Smooth muscle cell of the brain vasculature (primary cell): ENCODE results near the gene PRKG1.
"Not testable (repeated sequence)": the region's sequence is repeated elsewhere in the genome, so short reads cannot be mapped to it uniquely, and the experiment has no call there.

Experiments
- DNase-seq: peaks from one replicate; pipeline ENCODE4 v3.0.0-alpha.2; 2012; ENCODE audit warnings: low read depth, low spot score

The PRKG1 gene

DNA sequence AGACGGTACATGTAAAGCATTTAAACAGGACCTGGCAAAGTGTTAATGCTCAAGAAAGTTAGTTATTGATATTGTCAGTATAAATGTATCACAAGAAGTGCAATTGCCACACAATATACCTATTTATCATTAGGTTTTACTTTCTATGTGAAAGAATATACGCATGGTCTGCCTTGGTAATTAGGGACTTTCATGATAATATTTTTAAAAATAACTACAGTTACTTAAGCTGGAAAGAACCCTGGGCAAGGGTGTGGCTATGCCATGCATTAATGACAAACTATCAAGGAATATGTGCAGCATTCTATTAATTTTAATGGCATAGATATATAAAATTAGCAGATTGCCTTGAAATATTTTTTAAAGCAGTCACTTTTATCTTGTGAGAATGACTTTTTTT lies 433.9 kb downstream of the PRKG1 start:
- no peak for DNase-seq

GRCh38 chr10:51510231-51510630 lies 435.9 kb downstream of the PRKG1 start:
- DNase-seq, result no peak

GRCh38 chr10:51521605-51522004 lies 447.3 kb downstream of the PRKG1 start:
- no peak for DNase-seq

GRCh38 chr10:51522858-51523257 lies 448.6 kb downstream of the PRKG1 start:
- no peak for DNase-seq

- no peak for DNase-seq
These were observed 449.2 kb downstream of the PRKG1 start for GRCh38 chr10:51523440-51523839.

- DNase-seq, result no peak
These were observed 449.8 kb downstream of the PRKG1 start for GRCh38 chr10:51524041-51524440.

DNA sequence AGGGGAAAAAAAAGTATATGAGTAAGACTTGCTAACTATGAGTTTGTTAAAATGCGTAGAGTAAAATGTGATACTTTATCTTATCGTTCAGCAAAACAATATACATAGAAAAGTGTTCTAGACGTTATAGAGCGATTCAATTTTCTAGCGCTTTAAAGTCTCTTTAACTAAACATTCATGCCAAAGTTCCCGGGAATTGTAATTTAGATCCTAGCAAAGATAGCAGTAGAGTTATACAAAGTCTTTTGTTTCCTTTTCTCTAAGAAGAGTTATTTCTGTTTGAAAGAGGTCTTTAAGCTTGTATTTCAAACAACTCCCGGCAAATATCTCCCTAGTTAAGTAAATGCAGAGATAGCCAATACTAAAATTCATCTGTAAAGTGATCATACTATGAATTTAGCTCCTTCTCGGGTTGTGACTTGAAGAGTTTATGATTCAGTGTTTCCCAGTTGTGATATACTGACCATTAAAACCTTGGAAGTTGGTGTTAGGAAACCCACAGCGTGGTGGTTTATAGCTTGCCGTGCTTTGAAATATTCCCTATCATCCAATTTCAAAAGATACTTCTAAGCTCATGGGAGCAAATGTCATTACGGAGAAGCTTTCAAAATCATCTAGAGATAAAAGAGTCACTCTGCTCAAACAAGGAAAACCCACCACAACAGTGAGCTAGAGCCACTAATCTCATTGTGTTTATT lies 453.4 kb downstream of the PRKG1 start:
- DNase-seq, result no peak

DNA sequence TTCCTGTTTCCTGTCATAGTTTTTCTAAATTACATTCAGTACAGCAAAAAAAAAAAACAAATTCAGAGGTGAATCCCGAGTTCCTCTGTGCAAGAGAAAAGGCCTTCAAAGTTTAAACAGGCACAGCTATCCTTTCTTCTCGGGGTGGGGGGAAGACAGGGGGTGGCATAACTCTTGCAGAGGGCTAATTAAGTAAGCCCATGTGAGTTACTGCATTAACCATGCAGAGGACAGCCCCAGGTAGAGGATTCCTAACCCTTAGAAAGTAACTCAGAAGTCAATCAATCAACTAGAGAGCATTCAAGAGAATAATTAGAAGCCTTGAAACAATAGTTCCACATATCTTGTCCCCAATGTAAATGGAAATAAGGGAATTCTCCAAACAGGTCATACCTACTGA lies 454.2 kb downstream of the PRKG1 start:
- no peak for DNase-seq

GRCh38 chr10:51530541-51530940 lies 456.3 kb downstream of the PRKG1 start:
- DNase-seq, result no peak

DNA sequence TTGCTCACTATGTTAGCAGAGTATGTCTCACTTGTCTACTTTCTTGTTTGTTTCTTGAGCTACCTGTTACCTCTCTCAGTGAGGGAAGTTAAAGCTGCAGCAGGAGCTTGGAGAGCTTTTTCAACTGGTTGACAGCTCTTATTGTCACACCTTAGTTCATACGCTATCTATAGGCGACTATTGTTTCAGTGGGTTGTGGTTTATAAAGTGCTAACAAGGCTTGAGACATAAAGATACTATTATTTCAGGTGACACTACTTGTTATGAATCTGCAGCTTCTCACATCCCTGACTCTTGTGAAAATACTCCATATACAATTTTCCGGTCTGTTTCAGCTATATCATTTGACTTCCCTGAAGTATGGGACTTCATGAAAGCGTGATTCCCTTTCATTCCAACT lies 457.8 kb downstream of the PRKG1 start:
- DNase-seq, result no peak

GRCh38 chr10:51542853-51543252 lies 468.6 kb downstream of the PRKG1 start:
- DNase-seq, result no peak

DNA sequence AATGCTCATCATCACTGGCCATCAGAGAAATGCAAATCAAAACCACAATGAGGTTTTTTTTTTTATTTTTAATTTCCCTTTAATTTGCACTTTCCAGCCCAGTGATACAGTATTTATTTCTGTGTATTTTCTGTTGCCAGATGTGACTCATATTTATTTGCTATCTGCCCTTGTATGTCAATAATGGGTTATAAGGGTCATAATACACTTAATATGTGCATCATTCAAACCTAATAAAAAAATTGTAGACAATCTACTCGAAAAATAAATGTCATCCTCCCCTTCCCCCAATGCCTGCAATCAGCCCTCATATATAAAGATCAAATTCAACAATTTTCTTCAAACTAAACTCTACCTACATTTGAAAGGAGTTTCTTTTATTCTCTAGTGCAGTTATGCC lies 470.6 kb downstream of the PRKG1 start:
- no peak for DNase-seq

- DNase-seq, result no peak
These were observed 473.7 kb downstream of the PRKG1 start for GRCh38 chr10:51547941-51548340.

- DNase-seq, result no peak
These were observed 478.6 kb downstream of the PRKG1 start for GRCh38 chr10:51552879-51553278.

- DNase-seq, result no peak
These were observed 490.7 kb downstream of the PRKG1 start for GRCh38 chr10:51564896-51565510.

DNA sequence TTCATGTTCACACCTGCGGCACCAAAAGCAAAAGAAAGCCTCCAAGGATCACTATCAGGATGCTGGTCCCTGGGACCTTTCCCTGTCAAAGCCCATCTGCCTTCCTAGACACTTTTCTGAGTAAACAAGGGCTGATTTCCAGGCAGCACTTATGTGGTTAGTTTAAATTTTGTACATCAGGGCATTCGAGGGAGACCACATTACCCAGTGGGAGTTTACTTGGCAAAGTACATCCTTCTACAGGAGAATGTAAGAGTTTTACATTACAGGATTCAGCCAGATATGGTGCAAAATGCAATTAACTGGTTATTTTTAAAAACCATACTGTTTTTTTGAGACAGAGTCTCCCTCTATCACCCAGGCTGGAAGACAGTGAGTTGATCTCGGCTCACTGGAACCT lies 493.0 kb downstream of the PRKG1 start:
- DNase-seq, result no peak

DNA sequence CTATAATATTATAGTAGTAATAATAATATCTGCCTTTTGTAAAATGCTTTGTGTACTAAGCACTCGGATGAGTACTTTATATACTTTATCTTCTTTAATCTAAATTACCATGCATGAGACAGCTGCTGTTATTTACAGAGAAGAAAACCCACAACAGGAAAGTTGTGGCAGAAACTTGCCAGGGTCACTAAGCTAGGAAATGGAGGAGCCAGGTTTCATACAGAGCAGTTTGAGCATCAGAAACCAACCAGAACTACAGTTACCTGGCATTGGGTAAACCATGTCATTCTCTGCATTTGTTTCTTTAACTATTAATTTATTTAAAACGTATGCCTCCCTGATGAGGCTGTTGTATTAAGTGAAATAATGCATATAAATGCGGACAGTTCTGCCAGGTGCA lies 495.2 kb downstream of the PRKG1 start:
- no peak for DNase-seq

GRCh38 chr10:51574248-51575048 lies 500.2 kb downstream of the PRKG1 start:
- no peak for DNase-seq

DNA sequence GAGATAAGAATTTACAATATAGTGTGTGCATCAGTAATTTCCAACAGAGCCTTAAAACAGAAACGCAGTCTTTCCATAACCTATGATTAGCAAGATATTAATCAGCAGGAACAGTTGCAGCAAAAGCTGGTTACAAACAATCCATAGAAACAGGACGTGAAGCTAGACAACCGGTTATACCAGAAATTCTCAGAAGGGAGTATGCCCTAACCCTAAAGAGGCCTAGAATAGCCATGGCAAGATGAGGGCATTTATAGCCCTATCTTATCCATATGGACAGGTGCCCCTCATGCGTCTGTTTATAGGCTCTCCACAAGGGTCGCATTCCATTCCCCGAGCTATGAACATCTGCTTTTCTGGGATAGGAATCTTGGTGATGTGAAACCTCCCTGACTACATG lies 506.9 kb downstream of the PRKG1 start:
- not testable (repeated sequence) for DNase-seq

DNA sequence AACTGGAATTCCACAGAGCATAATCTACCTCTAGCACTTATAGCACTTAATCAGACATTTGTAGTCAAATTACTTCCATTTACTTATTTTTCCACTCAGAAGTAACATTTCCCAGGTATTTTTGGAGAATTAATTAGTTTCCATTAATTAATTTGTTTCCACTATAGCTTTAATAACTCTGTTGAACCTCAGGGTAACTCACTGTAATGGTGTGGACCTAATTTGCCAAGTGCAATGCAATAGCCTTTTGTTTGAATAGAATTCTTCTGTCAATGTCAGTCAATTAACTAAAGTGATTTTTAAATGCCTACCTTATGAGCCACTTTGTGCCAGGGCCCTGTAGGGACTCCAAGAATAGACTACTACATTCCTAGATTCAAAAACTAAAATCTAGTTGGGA lies 509.7 kb downstream of the PRKG1 start:
- no peak for DNase-seq

GRCh38 chr10:51585742-51586141 lies 511.5 kb downstream of the PRKG1 start:
- no peak for DNase-seq

GRCh38 chr10:51588984-51589383 lies 514.7 kb downstream of the PRKG1 start:
- no peak for DNase-seq

DNA sequence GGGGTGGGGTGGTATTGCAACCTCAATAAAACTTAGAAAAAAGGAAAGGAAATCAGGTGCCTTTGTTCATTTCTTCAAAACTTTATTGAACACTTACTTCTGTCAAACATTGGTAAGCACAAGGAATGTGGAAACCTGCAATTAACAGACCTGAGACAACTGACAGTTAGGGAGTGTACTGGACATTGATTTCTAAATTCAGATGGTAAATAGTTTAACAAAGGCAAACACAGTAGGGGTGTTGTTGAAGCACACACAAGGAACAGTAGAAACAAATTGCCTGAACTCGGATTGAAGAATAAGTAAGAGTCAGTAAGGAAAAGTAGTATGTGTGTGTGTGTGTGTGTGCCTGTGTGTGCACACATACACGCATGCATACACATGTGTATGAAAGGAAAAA lies 516.5 kb downstream of the PRKG1 start:
- no peak for DNase-seq
